Stimulated activated CD8-positive, alpha-beta memory T cell treated with anti-CD3 and anti-CD28 coated beads, Interleukin-2, amount 100 ng/mL, for 48 hours (primary cell): ENCODE results near the gene SGCA.

ENCODE experiments used
- DNase-seq, 2 donors: peaks; one replicate each; pipeline ENCODE4 v3.0.0-alpha.2; 2020; ENCODE audit warnings: low read depth in 2 of 2

The SGCA gene

DNA sequence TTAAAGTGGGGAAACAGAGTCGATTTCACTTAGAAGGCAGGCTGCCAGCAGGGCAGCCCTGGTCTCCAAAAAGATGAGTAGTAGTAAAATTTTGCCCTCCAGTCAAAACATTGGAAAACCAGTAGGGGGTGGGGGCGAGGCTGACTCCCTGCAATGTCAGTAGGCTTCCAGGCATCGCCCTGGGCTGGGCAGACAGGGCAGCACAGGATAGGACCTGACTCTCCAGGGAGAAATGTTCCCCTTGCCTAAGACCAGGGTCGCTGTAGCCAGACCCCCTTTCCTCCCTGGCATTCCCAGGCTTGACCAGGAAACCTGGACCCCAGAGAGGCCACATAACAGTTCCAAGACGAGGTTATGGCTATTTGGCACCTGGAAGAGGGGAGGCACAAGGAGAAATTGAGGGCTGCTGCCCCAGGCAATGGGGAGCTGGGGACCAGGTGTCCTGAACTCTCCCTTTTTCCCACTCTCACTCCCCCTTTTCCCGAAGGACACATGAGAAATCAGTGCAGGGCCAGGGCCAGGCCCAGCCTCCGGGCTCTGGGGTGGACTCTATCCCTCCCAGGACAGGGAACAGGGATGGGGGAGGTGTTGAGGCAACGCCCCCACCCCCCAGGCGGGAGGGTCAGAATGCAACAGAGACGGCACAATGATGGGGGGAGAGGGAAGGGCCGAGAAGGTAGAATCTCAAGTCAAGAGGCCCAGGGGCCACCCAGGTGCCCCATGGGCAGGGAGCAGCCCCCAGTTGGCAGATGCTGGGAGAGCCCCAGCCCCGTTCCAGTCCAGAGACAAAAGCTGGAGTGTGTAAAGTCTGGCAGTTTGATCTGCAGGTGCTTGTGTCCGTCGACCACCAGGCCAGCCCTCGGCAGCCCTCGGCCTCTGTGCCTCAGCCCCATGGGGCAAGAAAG is 31.3 kb upstream of the SGCA start:
- no peak for DNase-seq

- DNase-seq = no peak
Measured at GRCh38 chr17:50135316-50136095, 30.3 kb upstream of the SGCA start.

DNA sequence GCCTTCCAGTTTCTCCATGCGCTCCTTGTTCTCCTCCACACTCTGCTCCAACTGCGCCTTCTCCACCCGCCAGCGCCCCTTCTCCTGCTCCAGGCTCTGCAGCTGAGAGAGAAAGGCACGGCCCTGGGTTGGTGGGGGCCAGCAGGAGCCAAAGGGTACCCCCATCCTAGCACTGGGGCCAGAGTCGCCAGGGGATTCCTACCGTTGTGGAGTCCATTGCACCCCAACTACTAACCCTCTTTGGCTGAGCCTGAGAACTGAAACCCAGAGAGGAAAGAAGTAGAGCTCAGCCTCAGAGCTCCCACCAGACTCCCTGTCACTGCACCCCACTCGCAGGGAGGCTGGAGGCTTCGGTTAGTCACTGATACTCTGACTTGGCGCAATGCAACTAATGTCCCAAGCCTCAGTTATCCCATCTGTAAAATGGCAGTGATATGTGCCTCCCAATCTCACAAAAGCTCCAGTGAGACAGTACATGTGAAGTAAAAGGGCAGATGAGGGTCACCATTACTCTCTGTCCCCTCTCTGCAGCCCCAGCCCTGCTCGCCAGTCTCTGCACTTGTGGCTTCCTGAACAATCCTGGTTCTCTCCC is 29.6 kb upstream of the SGCA start:
- DNase-seq = no peak

- no peak for DNase-seq
Measured at GRCh38 chr17:50137042-50137441, 28.8 kb upstream of the SGCA start.

- no peak for DNase-seq
Measured at GRCh38 chr17:50139185-50139783, 26.5 kb upstream of the SGCA start.

GRCh38 chr17:50139950-50140885 is 25.6 kb upstream of the SGCA start:
- peak; percentile 67 to 74 for DNase-seq

GRCh38 chr17:50141026-50141744 is 24.6 kb upstream of the SGCA start:
- DNase-seq = no peak

- no peak for DNase-seq
Measured at GRCh38 chr17:50141745-50142110, 24.1 kb upstream of the SGCA start.

DNA sequence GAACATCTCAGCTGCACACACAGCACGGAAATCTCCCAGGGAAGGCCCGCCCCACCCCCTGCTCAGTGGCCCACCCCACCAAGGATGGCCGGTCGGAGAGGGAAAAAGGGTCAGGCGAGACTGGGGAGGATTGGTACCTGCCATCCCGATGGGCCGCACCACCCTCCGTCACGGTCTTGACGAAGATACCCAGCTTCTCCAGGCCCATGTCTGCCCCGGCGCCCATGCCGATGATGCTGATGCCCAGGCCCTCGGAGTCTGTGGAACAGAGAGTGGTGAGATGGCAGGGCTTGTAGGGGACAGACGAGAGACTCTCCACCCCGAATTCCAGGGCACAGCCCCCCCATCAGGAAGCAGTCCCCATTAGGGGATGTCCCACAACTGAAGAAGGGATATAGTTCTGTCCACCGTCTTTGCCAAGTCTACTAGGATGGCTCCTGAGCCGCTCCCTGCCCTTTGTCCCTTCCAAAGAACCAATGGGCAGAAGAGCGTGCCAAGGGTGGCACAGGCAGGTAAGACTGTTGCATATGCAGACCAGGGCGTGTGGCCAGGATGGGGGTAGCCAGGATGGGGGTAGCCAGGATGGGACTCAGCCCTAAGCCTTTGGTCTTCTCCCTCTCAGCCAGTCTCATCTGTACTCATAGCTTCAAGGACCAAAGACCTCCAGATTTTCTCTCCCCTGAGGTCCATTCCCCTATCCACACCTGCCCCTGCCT is 22.2 kb upstream of the SGCA start:
- DNase-seq = no peak

DNA sequence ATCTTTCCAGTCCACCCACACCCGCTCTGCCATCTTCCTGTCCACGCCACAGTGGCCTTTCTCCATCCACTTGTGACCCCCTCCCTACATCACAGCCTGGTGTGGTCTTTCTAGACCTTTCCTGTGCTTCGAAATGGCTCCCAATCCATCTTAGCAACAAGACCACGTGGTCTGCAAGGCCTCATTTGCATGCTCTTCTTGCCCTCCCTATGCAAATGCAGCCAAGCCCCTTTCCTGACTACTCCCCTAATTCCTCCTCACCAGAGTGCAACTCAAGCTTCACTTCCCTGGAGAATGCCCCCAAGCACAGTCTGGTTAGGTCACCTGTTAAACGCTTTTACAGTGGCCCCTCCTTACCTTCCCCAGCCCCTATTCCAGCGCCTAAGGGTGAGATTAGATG is 21.4 kb upstream of the SGCA start:
- no peak for DNase-seq

- DNase-seq = no peak
Measured at GRCh38 chr17:50144845-50145531, 20.8 kb upstream of the SGCA start.

DNA sequence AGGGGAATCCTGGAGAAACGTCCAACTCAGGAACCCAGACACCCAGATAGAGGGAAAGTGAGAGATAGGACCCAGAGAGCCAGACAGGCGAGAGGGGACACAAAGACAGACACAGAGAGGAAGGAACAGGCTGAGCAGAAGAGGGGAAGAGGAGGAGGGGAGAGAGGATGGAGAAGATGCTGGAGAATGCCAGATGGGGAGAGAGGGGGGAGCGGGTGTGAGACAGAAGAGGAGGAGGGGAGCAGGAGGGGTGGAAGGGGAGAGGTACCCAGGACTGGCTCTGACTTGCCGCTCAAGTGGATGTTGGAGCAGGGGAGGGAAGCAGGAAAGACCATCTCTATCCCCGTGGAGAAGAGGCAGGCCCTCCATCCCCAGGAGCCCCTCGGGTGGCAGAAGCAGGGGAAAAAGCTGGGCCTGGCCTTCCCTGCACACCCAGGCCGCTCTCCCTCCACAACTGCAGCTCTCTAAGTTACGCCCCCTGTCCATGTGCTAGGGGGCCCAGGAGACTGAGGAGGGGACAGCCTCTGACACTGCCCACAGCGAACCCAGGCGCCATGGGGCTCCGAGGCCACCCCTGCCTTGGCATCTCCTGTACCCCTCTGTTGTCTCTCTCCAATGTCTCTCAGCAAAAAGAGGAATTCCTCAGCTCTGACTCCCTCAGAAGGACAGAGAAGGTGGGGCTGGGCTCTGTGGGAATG is 20.1 kb upstream of the SGCA start:
- DNase-seq = no peak

- no peak for DNase-seq
Measured at GRCh38 chr17:50146230-50146926, 19.4 kb upstream of the SGCA start.

GRCh38 chr17:50146927-50147665 is 18.7 kb upstream of the SGCA start:
- no peak for DNase-seq

DNA sequence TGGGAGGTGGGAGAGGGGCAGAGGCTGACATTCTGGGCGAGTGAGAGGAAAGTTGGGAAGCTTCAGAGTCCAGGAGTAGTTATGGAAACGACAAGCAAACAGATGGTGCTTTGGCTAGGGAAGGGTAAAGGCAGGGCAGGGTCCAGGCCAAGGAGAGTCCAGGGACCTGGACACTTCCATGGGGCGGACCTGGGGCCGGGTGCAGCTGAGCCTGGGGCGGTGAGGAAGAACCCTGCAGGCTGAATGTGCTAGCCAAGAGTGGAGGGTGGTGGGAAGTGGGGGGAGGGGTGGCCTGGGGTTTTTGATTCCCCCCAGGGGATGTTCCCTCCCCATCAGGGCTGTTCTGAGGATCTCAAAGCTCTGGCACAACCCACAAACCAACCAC is 18.0 kb upstream of the SGCA start:
- DNase-seq = no peak

DNA sequence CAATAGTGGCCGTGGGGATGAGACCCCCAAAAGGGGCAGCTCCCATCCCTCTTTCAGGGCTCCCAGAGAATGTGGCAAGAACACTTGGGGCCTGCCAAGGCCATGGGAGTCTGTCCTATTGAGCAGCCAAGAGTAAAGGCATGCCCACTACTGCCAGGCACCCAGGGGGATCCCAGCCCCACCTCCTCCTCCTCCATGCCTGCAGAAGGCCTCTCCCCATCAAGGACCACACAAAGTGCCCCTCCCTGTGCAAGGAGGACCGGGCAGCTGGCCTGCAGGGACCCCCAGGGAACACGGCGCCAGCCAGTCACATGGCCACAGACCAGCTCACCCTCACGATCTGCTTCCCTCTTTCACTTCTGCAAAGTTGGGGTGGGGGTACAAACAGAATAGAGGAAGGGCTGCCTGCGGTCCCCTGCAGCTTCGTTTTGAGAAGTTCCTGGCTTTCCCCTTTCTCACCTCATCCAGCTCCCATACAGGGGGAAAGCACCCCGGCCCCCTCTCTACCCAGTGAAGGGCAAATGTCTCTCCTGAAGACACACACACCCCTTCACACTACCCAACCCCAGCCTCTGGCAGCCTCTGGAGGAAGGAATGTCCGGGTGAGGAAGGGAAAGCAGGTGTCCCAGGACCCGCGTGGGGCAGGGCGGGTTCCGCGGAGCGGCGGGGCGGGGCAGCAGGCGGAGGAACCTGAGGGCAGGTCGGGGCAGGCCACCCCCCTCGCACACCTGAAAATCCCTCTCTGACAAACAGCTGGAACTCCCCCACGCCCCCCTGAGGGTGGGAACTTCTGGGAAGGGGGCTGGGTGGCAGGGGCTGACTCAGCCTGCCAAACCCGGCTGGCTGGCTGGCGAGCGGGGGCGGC is 17.3 kb upstream of the SGCA start:
- peak; percentile 65 to 69 for DNase-seq
